Stimulated activated CD8-positive, alpha-beta memory T cell treated with anti-CD3 and anti-CD28 coated beads, Interleukin-7, amount 100 ng/mL, for 1 hour (primary cell): Measurements from ENCODE around the gene IGSF21.
"Not testable (repeated sequence)": the region's sequence is repeated elsewhere in the genome, so short reads cannot be mapped to it uniquely, and the experiment has no call there.

Experiments used
- DNase-seq, 2 donors: peaks; one replicate each; pipeline ENCODE4 v3.0.0-alpha.2; 2020; ENCODE audit warnings: low read depth in 2 of 2

IGSF21 gene

DNA sequence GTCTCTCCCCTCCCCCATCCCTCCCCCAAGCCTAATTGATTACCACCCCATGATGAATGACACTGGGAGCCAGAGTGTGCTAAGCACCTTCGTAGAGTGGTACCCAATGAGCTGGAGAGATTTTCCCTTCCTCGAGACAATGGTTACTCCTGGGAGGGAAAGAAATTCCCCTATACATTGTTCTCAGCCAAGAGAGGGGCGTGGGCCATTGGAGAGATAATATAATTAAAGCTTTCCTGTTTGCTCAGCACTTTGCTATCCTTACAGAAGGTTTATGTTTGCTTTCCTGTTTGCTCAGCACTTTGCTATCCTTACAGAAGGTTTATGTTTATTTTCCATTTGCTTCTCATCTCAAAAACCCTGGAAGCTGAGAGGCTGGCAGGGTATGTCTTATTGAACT lies 247.0 kb downstream of the IGSF21 start:
- DNase-seq, result no peak

DNA sequence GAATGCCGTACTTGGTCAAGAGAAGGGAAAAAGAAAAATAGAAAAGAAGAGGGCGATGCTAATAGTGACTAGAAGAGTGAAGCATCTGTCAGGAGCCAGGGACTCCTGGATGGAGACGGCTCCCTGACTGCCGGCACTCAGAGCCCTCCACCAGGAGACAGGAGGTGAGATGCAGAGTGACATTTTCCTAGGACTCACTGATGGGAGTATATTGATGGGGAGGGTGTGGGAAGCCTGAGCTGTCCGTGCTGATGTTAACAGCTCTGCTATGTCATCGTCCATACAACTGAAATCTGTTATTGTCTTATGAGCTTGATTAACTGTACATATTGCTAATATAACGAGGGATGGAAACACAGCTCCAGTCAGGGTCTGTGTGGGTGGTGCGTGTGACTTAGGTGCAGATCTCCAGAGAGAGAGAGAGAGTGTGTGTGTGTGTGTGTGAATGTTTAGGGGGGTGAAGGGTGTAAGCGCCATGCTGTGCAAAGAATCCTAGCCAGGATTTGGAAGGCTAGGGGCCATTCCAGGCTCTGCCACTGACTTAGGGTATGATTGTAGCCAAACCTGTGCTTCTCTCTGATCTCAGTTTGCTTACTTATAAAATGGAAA lies 250.1 kb downstream of the IGSF21 start:
- DNase-seq, result no peak

DNA sequence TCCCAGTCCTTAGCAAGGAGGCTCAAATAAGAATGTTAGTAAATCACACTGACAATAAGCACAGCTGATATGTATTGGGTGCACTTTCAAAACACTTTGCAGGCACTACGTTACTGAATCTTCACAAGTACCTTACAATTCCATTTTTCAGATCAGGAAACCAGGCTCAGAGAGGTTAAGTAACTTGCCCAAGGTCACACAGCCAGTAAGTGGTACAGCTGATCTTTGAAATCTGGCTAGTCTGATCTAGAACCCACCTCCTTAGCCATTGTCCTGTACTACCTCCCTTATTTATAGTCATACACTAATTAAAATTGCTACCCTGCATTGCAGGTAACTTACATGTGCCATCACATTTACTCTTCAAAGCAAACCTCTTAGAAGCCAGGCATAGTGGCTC lies 251.0 kb downstream of the IGSF21 start:
- no peak for DNase-seq

DNA sequence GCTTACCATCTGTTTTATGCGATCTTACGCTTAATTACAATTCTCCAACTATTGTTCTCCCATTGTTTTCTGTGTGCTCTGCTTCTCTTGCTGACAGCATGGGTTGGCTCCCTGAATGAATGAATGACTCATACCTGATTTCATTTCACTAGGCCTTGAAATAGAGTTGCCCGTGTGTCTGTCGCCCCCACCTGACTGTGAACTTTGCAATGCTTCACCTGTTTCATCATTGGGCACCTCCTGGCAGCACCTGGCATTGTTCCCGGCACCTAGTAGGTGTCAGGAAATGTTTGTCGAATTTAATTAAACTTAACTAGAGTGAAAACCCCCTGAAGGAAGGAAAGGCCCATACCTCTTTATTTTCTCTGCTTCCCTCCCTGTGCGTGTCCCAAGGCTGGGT lies 252.7 kb downstream of the IGSF21 start:
- no peak for DNase-seq

DNA sequence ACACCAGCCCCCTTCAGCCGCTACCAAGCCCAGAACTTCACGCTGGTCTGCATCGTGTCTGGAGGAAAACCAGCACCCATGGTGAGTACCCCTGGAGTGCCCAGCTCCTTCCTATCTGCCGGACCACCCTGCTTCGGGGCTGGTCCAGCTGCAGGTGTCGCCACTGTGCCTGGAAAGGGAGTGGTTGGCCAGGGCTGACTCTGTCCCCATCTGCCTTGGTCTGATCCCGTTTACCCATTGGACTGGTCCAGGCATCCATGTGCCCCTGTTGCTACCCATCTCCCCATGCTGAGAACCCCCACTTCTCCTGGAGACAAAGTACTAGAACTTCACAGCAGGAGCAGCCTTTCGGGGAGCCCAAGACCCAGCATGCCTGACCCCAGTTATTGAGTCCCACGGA lies 254.6 kb downstream of the IGSF21 start:
- no peak for DNase-seq

DNA sequence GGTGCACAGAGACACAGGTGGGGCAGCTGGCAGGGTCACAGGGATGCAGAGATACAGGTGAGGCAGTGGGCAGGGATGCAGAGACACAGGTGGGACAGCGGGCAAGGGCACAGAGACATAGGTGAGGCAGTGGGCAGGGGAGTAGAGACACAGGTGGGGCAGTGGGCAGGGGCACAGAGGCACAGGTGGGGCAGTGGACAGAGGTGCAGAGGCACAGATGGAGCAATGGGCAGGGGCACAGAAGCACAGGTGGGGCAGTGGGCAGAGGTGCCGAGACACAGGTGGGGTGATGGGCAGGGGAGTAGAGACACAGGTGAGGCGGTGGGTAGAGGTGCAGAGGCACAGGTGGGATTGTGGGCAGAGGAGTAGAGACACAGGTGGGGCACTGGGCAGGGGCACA lies 255.8 kb downstream of the IGSF21 start:
- no peak for DNase-seq

DNA sequence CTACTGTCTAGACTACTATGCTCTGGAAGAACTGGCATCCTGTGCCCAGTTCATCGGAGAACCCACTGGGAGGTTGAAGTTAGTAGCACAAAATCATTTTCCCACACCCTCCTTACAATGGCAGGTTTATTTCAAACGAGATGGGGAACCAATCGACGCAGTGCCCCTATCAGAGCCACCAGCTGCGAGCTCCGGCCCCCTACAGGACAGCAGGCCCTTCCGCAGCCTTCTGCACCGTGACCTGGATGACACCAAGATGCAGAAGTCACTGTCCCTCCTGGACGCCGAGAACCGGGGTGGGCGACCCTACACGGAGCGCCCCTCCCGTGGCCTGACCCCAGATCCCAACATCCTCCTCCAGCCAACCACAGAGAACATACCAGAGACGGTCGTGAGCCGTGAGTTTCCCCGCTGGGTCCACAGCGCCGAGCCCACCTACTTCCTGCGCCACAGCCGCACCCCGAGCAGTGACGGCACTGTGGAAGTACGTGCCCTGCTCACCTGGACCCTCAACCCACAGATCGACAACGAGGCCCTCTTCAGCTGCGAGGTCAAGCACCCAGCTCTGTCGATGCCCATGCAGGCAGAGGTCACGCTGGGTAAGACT lies 257.6 kb downstream of the IGSF21 start:
- no peak for DNase-seq

DNA sequence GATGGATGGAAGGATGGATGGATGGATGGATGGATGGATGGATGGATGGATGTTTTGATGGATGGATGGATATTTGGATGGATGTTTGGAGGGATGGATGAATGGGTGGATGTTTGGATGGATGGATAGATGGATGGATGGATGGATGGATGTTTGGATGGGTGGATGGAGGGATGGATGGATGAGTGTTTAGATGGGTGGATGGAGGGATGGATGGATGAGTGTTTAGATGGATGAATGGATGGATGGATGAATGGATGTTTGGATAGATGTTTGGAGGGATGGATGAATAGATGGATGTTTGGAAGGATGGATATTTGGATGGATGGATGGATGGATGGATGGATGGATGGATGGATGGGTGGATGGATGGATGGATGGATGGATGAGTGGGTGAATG lies 264.9 kb downstream of the IGSF21 start:
- DNase-seq, result not testable (repeated sequence)

DNA sequence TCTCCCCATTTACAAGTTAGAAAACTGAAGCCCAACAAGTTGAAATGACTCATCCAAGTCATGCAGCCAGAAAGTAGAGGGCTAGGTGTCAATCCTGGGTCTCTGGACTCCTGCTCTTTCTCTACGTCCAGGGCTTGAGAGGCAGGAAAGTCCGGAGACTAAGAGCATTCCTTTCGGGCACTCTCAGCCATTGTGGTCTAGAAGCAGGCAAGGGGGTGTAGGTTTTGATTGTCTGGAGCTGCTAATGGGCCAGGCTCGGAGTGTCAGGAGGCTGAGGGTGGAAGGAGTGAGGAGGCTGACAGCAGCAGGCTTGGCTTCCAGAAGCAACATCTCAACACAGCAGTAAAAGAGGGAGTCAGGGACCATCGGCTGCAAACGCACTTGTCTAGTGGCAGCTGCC lies 265.6 kb downstream of the IGSF21 start:
- no peak for DNase-seq

DNA sequence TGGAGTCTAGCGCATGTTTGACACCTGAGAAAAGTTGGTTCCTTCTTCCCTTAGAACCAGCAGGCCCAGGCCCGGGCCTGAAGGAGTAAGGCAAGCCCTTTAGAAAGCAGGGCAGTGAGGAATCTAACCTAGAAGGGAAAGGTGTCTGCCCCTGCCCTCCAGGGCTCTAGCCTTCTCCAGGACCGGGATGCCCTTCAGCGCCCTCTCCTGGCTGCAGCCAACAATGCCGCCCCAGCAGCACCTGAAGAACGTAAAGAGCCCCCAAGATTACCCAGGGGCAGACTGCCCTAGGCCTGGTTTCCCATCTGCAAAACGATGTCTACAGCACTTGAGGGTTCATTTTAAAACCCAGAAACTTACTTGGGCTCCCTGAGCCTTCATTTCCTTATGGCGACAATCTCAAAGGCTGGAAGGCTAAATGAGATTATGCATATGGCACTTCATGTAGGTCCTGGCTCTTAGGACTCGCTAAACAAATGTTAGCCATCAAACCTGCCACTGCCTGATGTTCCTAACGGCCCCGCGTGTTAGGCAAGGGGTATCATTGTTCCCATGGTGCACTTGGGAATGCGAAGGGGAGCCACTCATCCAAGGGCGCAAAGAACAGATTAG lies 266.4 kb downstream of the IGSF21 start:
- DNase-seq, result no peak

DNA sequence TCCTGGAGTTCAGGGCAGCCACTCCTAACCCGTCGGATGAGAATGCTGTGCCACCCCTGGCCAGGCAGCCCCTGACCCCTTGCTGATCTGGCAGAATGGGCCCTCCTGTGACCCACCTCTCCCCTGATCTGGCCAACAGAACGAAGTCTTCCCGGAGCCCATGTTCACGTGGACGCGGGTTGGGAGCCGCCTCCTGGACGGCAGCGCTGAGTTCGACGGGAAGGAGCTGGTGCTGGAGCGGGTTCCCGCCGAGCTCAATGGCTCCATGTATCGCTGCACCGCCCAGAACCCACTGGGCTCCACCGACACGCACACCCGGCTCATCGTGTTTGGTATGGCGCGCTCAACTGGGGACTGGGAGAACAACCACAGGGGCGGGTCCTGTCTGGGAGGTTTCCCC lies 269.1 kb downstream of the IGSF21 start:
- no peak for DNase-seq

DNA sequence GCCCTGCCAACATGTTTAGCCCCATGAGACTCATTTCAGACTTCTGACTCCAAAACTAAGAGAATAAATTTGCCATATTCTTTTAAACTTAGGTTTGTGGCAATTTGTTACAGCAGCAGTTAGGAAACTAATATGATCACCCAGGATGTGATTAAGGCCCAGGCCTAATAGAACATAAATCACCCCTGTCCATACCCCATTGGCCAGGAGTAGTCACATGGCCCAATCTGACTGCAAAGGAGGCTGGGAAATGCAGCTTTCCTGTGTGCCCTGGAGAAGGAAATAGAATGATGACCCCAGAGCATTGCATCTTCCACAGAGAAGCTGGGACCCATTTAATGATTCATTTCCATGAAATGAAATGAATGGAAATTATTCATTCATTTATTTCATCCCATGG lies 272.7 kb downstream of the IGSF21 start:
- DNase-seq, result no peak

DNA sequence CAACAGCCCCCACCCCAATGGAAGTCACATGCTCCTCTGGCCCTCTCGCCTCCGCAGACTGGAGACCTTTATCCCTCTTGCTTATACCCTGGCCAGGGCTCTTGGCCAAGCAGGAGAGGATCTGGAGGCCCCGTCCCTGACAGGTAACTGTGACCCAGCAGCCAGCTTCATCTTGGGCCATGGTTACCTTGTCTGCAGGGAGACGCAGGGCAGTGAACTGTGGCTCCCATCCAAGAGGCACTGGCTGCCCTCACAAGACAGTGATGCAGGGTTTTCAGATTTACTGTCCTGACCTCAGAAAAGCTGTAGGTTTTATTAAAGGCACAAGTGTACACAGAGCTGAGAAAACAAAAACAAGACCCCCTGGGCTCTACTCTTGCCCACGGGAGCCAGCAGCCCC lies 276.5 kb downstream of the IGSF21 start:
- no peak for DNase-seq

DNA sequence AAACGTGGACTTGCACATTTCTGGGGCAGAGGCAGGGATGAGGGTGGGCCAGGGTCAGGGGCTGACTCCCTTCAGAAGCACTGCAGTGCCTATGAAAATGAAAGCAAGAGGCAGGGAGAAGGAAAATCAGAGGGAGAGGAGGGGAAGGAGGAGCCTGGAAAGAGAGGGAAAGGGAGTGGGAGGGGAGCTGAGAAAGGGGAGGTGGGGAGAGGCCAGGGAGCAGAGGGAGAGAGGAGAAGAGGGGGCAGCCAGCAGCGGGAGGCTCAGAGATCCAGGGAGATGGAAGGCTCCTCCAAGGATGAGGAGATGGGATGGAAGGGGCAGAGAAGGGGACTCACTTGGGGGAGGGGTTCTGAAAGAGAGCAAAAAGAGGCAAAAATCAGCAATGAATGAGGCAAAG lies 276.9 kb downstream of the IGSF21 start:
- no peak for DNase-seq

DNA sequence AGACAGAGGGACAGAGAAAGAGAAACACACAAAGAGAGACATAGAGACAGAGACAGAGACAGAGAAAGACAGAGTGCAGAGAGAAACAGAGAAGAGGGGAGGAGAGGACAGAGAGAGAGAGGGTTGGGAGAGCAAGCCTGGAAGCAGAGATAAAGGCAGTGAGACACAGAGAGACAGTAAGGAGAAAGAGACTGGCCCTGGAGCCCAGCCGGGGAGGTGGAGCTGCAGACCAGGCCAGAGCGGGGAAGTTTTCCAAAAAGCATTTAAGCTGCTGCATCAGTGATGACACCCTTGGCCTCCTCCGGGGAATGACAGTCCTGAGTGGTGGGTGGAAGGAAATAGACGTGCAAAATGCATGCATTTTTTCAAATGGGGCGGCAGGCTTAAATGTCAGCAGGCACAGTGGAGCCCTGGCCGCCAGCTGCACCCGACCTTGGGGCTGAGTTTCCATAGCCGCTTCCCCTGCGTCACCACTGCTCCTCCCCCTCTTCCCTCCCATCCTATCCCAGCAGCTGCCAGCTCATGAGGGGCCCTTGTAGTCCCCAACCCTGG lies 277.7 kb downstream of the IGSF21 start:
- DNase-seq, result no peak

DNA sequence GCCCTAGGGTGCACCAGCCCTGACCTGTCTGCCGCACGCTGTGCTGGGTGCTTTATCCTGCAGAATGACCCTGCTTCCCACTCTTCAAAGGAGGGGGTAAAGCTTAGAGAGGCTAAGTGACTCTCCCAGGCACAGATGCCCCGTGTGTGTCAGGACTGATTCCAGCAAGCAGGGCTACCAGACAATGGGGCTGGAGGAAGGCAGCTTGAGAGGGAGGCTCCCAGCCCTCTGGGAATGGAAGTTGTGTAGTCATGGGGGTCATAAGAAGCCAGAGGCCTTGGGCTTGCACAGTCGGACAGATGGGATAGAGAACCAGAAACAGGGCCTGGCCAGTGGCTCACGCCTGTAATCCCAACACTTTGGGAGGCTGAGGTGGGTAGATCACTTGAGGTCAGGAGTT lies 279.0 kb downstream of the IGSF21 start:
- DNase-seq, result no peak

DNA sequence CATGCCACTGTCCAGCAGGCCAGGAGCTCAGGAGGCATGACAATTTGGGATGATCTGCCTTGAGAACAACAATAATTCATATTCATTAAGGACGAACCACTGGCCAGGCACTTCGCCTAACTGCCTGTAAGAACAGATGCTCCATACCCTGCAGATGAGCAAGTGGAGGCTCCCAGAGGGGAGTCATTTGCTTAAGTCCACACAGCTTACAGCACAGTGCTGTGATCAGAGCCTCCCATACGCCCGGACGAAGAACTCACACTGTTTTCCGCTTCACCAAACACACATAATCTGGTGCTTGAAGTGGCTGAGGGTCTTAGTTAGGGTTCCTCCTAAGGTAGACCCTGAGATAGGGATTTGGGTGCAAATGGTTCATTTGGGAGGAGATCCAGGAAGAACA lies 279.7 kb downstream of the IGSF21 start:
- no peak for DNase-seq

DNA sequence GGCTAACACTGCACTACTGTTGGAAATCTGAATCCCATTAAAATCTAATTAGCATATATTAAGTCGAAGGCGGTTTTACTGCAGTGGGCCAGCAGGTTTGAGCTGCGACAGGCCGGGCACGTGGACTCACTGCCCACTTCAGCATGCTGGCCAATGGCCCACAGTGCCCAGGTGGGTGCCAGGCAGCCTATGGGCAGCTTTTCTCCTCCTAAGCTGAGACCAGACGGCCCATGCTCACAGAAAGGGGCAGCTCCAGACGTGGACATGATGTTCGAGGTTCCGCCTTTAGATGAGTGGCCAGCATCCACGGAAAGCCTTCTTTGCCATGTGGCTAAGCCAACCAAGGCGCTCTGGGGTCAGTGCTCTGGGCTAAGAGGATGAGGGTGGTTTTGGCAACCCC lies 283.4 kb downstream of the IGSF21 start:
- DNase-seq, result no peak

DNA sequence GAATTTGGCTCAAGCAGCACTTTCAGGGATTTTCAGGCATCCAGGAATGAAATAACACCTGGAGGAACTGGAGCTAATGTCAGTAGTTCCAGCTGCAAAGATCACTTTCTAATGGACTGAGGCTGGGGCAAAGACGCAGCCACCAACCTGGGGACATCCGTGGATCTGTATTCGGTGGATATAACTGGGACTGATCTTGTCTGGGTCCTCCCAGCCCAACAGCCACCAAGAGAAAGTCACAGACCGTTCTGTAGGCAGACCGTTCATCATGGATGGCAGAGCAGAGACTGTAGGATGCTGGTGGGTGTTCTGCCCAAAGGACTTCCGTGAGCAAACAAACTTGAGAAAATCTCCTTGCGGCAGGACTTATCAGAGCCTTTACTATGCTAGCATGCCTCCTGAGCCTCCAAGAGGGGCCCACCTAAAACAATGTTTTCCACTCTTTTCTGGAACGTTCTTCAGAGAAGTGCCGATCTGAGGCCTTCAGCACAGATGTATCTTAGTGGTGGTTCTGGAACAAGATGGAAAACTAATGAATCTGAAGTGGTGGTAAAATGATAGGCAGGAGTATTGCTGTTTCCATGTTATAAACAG lies 287.1 kb downstream of the IGSF21 start:
- DNase-seq, result no peak

DNA sequence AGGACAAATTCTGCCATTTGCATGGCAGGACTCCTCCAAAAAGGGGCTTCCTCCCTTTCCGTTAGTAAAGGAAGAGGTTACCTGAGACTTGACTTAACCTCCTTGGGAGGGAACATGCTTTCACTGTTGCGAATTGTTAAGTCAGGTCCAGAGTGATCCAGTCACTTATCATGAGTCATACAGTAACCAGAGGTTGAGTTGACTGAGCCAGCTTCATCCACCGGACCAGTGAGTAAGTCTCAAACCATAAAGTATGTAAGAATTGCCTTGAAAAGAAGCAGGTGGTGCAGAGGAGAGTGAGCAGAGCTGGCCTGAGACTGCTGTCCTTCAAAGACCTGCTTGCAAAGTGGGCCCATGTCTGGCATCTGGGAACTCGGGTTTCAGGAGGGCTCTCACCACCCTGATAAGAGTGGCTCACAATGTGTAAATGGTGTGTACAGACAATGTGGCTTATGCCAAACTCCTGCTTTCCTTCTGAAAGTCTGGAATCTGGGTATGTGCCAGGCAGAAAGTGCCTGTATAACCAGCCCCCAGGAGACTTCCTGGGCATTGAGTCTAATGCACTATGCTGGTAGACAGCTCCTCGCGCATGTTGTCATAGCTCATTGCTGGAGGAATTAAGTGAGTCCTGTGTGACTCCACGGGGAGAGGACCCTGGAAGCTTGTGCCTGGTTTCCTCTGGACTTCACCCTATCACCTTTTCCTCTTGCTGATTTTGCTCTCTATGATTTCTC lies 288.8 kb downstream of the IGSF21 start:
- no peak for DNase-seq

DNA sequence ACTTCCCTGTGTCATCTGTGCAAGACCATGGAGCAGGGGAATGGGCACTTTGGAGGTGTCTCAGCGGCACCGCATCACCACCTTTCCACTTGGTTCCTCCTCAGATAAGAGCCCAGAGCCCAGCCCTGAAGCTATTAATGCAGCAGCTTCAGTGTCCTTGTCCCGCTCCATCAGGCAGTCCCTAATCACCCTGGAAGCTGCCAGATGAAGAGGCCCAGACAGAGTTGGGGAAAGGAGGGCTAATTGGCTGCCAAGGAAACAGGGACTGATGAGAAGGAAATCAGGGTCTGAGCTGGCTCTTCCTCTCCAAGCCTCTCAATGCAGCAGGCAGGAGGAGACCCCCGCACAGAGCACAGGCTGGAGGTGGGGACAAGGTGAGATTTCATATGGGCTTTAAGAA lies 290.0 kb downstream of the IGSF21 start:
- no peak for DNase-seq

DNA sequence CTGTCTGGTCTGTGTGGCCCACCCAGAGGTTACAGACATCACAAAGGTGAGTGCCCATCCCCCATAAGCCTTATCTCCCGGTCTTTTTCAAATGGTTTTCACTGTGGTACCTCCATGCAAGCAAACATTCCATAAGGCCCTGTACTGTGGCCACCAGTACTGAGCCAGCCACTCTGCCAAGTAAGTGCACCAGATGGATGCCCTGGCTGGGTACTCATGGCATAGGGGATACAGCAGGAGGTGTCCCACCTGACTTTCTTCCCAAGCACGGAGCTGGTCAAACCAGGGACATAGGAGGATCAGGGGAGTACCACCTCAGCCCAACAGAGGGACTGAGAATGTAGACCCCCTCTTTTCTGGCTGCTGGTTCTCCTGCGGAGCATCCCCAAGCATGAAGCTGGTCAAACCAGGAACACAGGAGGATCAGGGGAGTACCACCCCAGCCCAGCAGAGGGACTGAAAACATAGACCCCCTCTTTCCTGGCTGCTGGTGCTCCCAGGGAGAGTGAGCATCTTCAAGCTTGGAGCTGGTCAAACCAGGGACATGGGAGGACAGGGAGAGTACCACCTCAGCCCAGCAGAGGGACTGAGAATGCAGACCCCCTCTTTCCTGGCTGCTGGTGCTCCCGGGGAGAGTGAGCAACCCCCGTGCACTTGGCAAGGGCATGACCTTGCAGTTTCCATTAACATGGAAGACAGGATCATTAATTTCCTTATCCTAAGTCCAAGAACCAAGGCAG lies 291.4 kb downstream of the IGSF21 start:
- no peak for DNase-seq
